HG03442 (cell line): ENCODE measurements around the gene DYNLL2.
"Not testable (repeated sequence)": the region's sequence is repeated elsewhere in the genome, so short reads cannot be mapped to it uniquely, and the experiment has no call there.

Source experiments
- ATAC-seq: cut with Tn5 transposase; IDR thresholded peaks from one replicate; pipeline ENCODE4 v1.9.1; 2021; ENCODE audit warnings: mild to moderate bottlenecking, moderate library complexity; ENCODE audit not compliant: unreplicated experiment

The DYNLL2 gene

DNA sequence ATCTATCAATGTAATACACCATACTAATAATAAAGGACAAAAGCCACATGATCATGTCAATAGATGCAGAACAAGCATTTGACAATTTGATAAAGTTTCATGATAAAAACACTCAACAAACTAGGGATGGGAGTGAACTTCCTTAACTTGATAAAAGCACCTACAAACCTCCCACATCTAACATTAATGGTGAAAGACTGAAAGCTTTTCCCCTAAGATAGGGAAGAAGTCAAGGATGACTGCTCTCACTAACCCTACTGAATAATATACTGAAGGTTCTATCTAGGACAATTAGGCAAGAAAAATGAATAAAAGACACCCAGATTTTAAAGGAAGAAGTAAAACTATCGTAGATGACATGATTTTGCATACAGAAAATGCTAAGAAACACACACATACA lies 10.4 kb upstream of the DYNLL2 start:
- no peak for ATAC-seq

DNA sequence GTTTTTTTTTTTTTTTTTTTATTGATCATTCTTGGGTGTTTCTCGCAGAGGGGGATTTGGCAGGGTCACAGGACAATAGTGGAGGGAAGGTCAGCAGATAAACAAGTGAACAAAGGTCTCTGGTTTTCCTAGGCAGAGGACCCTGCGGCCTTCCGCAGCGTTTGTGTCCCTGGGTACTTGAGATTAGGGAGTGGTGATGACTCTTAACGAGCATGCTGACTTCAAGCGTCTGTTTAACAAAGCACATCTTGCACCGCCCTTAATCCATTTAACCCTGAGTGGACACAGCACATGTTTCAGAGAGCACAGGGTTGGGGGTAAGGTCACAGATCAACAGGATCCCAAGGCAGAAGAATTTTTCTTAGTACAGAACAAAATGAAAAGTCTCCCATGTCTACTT lies 10.0 kb upstream of the DYNLL2 start:
- ATAC-seq, result not testable (repeated sequence)

DNA sequence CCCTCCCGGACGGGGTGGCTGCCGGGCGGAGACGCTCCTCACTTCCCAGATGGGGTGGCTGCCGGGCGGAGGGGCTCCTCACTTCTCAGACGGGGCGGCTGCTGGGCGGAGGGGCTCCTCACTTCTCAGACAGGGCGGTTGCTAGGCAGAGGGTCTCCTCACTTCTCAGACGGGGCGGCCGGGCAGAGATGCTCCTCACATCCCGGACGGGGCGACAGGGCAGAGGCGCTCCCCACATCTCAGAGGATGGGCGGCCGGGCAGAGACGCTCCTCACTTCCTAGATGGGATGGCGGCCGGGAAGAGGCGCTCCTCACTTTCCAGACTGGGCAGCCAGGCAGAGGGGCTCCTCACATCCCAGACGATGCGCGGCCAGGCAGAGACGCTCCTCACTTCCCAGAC lies 8.8 kb upstream of the DYNLL2 start:
- not testable (repeated sequence) for ATAC-seq

GRCh38 chr17:58079300-58080033 lies 3.8 kb upstream of the DYNLL2 start:
- ATAC-seq, result no peak

DNA sequence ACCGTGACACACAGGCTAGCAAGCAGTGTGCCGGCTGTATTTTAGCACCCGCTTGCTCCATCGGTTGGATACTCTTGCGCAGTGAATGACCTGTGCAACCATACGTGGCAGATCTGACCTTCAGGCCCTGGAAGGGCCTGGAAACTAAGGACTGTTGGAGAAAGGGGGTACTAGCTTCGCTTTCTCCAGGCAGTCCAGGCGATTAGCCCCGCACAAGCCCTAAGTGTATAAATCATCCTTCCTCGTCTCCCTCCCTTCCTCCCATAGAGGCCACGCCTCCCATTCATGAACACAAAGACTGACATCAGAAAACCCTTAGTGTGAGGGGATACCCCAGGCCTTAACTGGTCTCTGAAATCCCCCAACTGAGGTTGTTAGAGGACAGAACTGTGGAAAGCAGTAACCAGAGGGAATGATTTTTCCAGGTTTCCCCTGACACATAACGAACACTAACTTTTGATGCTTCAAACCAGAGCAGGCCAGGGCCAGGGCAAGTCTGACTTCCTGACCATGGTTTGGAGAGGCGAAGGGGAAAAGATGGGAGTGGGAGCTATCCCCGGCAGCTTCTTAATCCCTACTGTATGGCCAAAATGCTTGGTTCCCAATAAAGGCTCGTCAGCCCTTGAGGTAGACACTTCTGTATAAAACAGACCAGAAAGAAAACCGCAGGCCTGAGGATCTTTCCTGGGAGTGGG lies 1.4 kb upstream of the DYNLL2 start:
- ATAC-seq, result no peak

- ATAC-seq, result no peak
Measured at GRCh38 chr17:58082341-58082869, 814 bp upstream of the DYNLL2 start.

GRCh38 chr17:58083491-58084316 lies 485 bp downstream of the DYNLL2 start:
- ATAC-seq, result peak; percentile 46

DNA sequence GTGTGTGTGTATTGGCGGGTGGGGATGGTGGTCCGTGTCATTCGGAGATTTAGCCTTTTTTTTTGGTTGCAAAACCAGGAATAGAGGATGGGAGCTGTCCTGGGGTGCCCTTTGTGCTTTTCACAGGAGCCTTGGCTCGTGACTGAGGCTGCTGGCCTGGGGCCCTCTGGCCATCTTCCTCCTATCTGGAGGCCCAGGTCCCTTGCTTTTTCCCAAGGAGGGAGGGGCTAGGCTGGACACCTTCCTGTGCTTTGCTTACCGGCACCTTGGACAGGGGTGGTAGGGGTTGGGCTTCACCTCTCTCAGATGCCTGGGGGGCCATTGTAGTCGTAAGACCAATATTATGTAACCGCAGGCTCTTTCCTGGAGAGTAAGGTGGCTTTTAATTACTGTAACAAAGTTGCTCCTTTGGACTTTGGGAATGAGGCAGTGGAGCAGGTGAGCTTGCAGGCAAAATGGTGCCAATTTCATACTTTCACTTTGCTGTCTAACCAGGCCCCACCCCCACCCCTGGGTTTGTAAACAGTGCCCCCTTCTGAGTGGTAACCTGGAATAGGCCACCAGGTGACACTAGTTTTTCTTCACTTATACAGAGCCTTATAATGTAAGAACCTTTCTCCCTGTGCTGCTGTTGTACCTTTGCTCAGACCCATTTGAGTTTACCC lies 1.2 kb downstream of the DYNLL2 start:
- ATAC-seq, result no peak

DNA sequence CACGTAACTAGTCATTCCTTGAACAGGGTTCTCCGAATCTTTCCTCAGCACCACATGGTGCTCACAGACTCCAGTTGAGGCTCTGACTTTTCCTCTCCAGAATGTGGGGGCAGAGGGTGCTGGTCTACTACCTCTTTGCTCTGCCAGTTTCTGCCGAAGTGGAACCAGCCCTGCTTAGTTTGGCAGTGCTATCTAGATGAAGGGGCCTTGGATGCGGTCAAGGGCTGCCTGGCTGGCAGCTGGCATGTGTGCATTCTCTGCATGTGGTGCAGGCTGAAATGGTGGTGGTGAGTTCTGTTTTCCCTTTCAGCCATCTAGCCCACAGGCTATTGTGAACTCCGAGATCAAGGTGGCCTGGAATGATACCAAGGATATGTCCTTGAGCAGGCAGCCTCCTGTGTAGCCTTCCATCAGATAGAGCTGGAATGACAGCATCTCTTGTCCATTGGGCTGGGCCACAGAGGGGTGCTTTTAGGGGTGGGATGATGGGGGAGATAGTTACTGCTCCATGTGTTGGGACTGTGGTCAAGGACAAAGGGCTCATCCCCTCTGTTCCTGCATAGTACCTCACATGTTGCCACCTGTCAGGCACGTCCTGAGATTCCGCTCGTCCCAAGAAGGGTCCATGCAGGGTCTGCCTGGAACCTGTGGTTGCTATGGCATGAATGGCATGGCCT lies 2.0 kb downstream of the DYNLL2 start:
- ATAC-seq, result no peak

GRCh38 chr17:58086953-58087352 lies 3.7 kb downstream of the DYNLL2 start:
- no peak for ATAC-seq

DNA sequence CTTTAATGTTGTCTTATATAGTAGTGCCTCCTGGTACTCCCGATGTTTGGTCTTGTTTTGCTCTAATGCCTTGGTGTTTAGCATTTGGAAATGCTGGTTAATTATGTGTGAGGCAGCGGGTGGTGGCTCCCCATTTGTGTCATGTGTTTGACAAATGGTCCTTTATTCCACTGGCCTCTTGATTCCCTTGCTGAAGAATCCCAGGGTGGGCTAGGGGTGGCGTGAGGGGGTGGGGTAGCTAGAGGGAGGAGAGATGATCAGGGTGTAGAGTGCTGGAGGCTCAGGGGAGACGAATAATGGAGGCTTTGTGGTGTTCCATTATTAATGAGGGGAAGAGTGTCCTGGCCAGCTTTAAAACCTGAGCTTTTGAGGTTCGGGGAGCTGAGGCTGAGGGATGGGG lies 5.4 kb downstream of the DYNLL2 start:
- ATAC-seq, result no peak

DNA sequence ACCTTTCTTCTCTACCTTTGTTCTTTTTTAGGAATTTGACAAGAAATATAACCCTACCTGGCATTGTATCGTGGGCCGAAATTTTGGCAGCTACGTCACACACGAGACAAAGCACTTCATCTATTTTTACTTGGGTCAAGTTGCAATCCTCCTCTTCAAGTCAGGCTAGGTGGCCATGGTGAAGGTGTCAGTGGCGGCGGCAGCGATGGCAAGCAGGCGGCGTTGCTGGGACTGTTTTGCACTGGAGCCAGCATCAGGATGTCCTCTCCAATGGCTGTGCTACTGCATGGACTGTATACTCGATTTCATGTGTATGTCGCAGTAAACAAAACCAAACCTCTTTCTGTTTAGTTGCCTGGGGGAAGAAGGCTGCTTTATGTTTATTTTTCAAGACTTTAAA lies 5.9 kb downstream of the DYNLL2 start:
- no peak for ATAC-seq

GRCh38 chr17:58091024-58091567 lies 7.9 kb downstream of the DYNLL2 start:
- ATAC-seq, result no peak

GRCh38 chr17:58092101-58092796 lies 9.0 kb downstream of the DYNLL2 start:
- ATAC-seq, result no peak

- no peak for ATAC-seq
Measured at GRCh38 chr17:58092797-58093385, 9.7 kb downstream of the DYNLL2 start.

DNA sequence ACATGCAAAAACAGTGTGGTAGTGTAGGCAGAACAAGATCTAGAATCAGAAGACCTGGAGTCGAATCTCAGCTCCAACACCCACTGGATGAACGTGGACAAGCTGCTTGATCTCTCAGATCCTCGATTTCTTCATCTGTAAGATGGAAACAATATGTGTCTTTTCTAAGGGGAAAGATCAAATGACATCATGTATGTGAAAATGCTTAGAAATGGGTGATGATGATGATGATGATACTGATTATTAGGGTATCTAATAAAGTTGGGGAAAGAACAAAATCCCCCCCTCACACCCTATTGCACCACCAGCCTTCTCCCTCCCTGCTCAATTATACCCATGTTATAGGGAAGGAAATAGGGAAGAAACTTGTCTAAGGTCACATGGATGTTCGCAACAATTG lies 10.9 kb downstream of the DYNLL2 start:
- ATAC-seq, result no peak

GRCh38 chr17:58096892-58097291 lies 13.7 kb downstream of the DYNLL2 start:
- no peak for ATAC-seq

DNA sequence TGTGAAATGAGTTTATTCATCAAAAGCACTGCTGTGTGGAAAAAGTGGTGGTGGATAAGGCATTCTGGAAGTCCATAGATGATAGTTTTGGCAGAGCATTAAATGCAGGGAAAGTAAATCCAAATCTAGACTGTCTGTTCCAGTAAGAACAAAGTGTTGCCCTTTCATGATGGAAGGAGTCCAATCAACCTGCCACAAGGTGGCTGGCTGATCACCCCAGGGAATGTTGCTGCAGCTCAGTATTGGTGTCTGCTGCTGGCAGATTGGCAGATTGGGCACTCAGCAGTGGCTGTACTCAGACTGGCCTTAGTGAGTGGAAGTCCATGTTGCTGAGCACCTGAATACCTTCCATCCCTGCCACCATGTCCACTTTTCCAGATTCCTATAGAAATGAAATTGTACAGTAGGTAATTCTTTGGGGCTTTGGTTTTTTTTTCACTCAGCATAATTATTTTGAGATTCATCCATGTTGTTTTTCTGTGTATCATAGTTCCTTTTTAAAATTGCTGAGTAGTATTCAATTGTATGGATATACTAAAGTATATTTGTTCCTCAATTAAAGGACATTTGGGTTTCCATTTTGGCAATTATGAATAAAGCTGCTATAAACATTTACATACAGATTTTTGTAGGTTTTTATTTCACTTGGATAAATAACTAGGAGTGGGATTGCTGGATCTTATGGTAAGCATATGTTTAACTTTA lies 14.3 kb downstream of the DYNLL2 start:
- ATAC-seq, result no peak
